ENCODE measurements around the gene SLFN11. TPM values are rescaled to one million over a fixed set of nuclear protein-coding genes. Genes with fewer than 3 reads are reported as not detected.
"Not testable (repeated sequence)": the region's sequence is repeated elsewhere in the genome, so short reads cannot be mapped to it uniquely, and the experiment has no call there.

SLFN11 gene
- total RNA-seq, 1 donor from 2014 or later: 75.7 TPM

DNA sequence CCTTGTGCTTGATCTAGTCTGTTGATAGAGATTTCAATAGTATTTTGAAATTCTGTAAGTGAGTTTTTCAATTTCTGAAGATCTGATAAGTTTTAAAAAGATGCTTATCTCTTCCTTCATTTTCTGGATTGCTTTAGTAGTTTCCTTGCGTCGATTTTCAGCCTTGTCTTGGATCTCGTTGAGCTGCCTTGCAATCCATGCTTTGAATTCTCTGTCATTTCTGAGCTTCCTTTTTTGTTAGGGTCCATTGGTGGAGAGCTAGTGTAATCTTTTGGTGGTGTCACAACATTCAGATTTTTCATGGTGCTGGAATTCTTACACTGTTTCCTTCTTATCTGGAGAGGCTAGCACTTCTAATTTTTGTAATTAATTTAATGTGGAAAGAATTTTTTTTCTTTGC, 61.1 kb downstream of the SLFN11 start:
- intact Hi-C loops (cut with DNase I): loop anchor here (5.0 kb wide), 1 partner anchor 220 kb away; no protein-coding TSS in a partner anchor
- TF ChIP-seq, protein P1, sequence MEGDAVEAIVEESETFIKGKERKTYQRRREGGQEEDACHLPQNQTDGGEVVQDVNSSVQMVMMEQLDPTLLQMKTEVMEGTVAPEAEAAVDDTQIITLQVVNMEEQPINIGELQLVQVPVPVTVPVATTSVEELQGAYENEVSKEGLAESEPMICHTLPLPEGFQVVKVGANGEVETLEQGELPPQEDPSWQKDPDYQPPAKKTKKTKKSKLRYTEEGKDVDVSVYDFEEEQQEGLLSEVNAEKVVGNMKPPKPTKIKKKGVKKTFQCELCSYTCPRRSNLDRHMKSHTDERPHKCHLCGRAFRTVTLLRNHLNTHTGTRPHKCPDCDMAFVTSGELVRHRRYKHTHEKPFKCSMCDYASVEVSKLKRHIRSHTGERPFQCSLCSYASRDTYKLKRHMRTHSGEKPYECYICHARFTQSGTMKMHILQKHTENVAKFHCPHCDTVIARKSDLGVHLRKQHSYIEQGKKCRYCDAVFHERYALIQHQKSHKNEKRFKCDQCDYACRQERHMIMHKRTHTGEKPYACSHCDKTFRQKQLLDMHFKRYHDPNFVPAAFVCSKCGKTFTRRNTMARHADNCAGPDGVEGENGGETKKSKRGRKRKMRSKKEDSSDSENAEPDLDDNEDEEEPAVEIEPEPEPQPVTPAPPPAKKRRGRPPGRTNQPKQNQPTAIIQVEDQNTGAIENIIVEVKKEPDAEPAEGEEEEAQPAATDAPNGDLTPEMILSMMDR (IDR thresholded peaks at IDR 0.05): no peak
- Histone ChIP-seq H3K27ac (no peak overlapping the region), H3K4me3 (no peak overlapping the region), H3K4me1 (peaks cover 37% of the 10 kb centered on the region), H3K27me3 (no peaks in the 10 kb centered on the region), H3K36me3 (no peaks in the 10 kb centered on the region), H3K9me3 (no peaks in the 10 kb centered on the region)
- no peak for DNase-seq
- no peak for ATAC-seq

DNA sequence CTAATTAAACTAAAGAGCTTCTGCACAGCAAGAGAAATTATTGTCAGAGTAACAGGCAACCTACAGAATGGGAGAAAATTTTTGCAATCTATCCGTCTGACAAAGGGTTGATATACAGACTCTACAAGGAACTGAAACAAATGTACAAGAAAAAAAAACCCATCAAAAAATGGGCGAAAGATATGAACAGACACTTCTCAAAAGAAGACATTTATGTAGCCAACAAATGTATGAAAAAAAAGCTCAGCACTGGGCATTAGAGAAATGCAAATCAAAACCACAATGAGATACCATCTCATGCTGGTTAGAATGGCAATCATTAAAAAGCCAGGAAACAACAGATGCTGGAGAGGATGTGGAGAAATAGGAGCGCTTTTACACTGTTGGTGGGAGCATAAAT, 64.1 kb downstream of the SLFN11 start:
- ATAC-seq: not testable (repeated sequence)

More for the DNA sequence above, 64.1 kb downstream of the SLFN11 start:
- intact Hi-C loops (cut with DNase I); H3K27me3 ChIP-seq; H3K4me3 ChIP-seq; H3K36me3 ChIP-seq; H3K27ac ChIP-seq; DNase-seq; H3K9me3 ChIP-seq: not testable (repeated sequence)
- peaks cover 20% of the 10 kb centered on the region for H3K4me1 ChIP-seq

Other genes with a start within 250 kb of the SLFN11 start
- gene NLE1, start 231.3 kb downstream of the SLFN11 start, total RNA-seq: 10.1 TPM
- 0.14 TPM for gene UNC45B, start 225.8 kb downstream of the SLFN11 start, total RNA-seq
- not detected for gene SLC35G3, start 179.2 kb downstream of the SLFN11 start, total RNA-seq
- 58.4 TPM for gene SLFN5, start 130.5 kb downstream of the SLFN11 start, total RNA-seq
- gene SLFN12, start 58.9 kb upstream of the SLFN11 start, total RNA-seq: 12.4 TPM
- 25.7 TPM for gene SLFN13, start 75.1 kb upstream of the SLFN11 start, total RNA-seq
- gene SLFN12L, start 164.1 kb upstream of the SLFN11 start, total RNA-seq: 5.1 TPM
- gene SLFN14, start 187.2 kb upstream of the SLFN11 start, total RNA-seq: not detected
- 4.7 TPM for gene PEX12, start 204.9 kb upstream of the SLFN11 start, total RNA-seq
- 153 TPM for gene AP2B1, start 213.7 kb upstream of the SLFN11 start, total RNA-seq